GM21528 (cell line): ENCODE measurements around the gene PHOX2A.

Source experiments
- ATAC-seq: cut with Tn5 transposase; IDR thresholded peaks from one replicate; pipeline ENCODE4 v1.9.1; 2021; ENCODE audit warnings: mild to moderate bottlenecking, moderate library complexity; ENCODE audit not compliant: unreplicated experiment, low FRiP score

The PHOX2A gene

DNA sequence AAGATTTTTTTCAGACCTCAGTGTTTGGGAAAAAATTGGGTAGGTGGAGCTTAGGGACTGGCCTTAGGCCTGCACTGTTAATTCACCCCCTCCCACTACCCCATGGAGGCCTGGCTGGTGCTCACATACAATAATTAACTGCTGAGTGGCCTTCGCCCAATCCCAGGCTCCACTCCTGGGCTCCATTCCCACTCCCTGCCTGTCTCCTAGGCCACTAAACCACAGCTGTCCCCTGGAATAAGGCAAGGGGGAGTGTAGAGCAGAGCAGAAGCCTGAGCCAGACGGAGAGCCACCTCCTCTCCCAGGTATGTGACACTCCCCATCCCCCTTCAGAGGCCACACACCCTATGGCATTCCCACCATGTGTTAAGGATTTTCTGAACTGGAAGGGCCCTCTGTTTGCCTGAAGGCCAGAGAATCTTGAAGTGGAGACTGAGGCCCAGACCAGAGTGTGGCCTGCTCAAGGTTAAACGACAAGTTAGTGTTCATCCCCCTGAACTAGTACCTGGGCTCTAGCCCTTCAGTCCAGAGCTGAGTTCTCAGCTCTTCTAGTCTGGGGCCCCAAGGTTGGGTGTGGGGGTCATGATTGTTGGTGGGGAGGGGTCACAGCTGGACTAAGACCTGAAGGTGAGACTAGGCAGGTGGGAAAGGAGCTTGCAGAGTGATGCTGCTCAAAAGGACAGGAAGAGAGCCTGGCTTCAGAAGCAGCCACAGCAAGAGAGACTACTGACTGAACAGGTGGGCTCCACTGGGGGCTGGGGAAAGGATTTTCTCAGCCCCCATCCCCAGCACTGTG, 54.3 kb downstream of the PHOX2A start:
- ATAC-seq = no peak
